Astrocyte (in vitro differentiated cells and primary cell): ENCODE results near the gene FSIP1. TPM values are rescaled to one million over a fixed set of nuclear protein-coding genes. Genes with fewer than 3 reads are reported as not detected.

Experiments used
- DNase-seq: peaks from one replicate; pipeline ENCODE4 v3.0.0-alpha.2; 2010; ENCODE audit warnings: low read depth
- FAIRE-seq: peaks from 2 replicates; lab custom pipeline; 2011; peaks lifted over from hg19 to GRCh38; lab: Jason Lieb, UNC
- H2AFZ ChIP-seq: 2 replicates; pipeline ENCODE4 v1.6.0; 2012; ENCODE audit warnings: low read depth, low read length, inconsistent platforms
- H3K27ac ChIP-seq: 2 replicates; pipeline ENCODE4 v1.5.1; 2011; ENCODE audit warnings: low read depth, low read length, inconsistent platforms
- H3K27me3 ChIP-seq: 2 replicates; pipeline ENCODE4 v1.6.0; 2011; ENCODE audit warnings: low read length, inconsistent platforms; ENCODE audit not compliant: insufficient read depth
- H3K36me3 ChIP-seq: 2 replicates; pipeline ENCODE4 v1.5.1; 2011; ENCODE audit warnings: low read length, inconsistent platforms; ENCODE audit not compliant: insufficient read depth
- H3K4me1 ChIP-seq: 2 replicates; pipeline ENCODE4 v1.5.1; 2011; ENCODE audit warnings: low read length, inconsistent platforms; ENCODE audit not compliant: insufficient read depth
- H3K4me2 ChIP-seq: 2 replicates; pipeline ENCODE4 v1.6.0; 2012; ENCODE audit warnings: low read length, inconsistent platforms
- H3K4me3 ChIP-seq: 2 replicates; pipeline ENCODE4 v1.5.1; 2011; ENCODE audit warnings: low read depth, mild to moderate bottlenecking, low read length, inconsistent platforms; ENCODE audit not compliant: insufficient read depth
- H3K79me2 ChIP-seq: 2 replicates; pipeline ENCODE4 v1.6.0; 2012; ENCODE audit warnings: mild to moderate bottlenecking, low read length, inconsistent platforms; ENCODE audit not compliant: insufficient read depth
- H3K9ac ChIP-seq: 2 replicates; pipeline ENCODE4 v1.6.0; 2012; ENCODE audit warnings: mild to moderate bottlenecking, low read length, inconsistent platforms
- H3K9me3 ChIP-seq: 2 replicates; pipeline ENCODE4 v1.5.1; 2012; ENCODE audit warnings: low read depth, mild to moderate bottlenecking, low read length, inconsistent platforms; ENCODE audit not compliant: insufficient read depth
- H4K20me1 ChIP-seq: 2 replicates; pipeline ENCODE4 v1.6.0; 2012; ENCODE audit warnings: low read length, inconsistent platforms; ENCODE audit not compliant: insufficient read depth
- H3K27ac Mint-ChIP-seq: one replicate; pipeline ENCODE4 v1.8.0; 2021; ENCODE audit warnings: mild to moderate bottlenecking, mixed read lengths; ENCODE audit not compliant: unreplicated experiment
- H3K27me3 Mint-ChIP-seq: one replicate; pipeline ENCODE4 v1.8.0; 2021; ENCODE audit warnings: low read depth, mixed read lengths; ENCODE audit not compliant: unreplicated experiment
- H3K36me3 Mint-ChIP-seq: one replicate; pipeline ENCODE4 v1.8.0; 2021; ENCODE audit warnings: low read depth, mixed read lengths; ENCODE audit not compliant: unreplicated experiment
- H3K4me1 Mint-ChIP-seq: one replicate; pipeline ENCODE4 v1.8.0; 2021; ENCODE audit warnings: low read depth, mixed read lengths; ENCODE audit not compliant: unreplicated experiment
- H3K4me3 Mint-ChIP-seq: one replicate; pipeline ENCODE4 v1.8.0; 2021; ENCODE audit warnings: mild to moderate bottlenecking, moderate library complexity, mixed read lengths; ENCODE audit not compliant: unreplicated experiment
- H3K9me3 Mint-ChIP-seq: one replicate; pipeline ENCODE4 v1.8.0; 2021; ENCODE audit warnings: mild to moderate bottlenecking, mixed read lengths; ENCODE audit not compliant: unreplicated experiment
- EZH2 ChIP-seq: IDR thresholded peaks from 2 replicates; pipeline ENCODE4 v1.6.1; 2012; ENCODE audit warnings: mild to moderate bottlenecking, low read length, inconsistent platforms; ENCODE audit not compliant: insufficient read depth
- total RNA-seq: library from RNA; stranded (reverse); gene quantifications from 2 replicates; pipeline ENCODE4 v1.2.1, GENCODE V29; 2021
- TF ChIP-seq, protein P1 (sequence below): IDR thresholded peaks from 2 replicates; pipeline ENCODE4 v1.5.1; 2011; ENCODE audit warnings: low read depth, mild to moderate bottlenecking, inconsistent platforms, low read length, moderate library complexity; ENCODE audit not compliant: insufficient read depth

Gene FSIP1
- total RNA-seq, 1 donor from 2014 or later: 0.77 TPM

DNA sequence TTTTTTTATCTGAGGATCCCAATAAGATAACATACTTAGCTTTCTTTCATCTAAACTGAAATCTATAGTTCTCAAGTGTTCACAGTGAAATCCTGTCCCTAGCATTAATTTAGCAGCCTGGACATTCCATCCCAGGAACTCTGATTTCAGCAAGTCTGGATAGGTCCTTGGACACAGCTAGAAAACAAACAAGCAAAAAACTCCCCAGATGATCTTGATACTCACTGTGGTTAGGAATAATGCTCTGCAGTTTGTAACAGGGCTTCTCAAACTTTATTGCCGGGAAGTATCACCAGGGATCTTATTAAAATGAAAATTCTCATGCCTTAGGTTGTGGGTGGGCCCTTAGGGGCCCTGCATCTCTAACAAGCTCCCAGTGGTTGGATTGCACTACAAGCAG is 177.5 kb downstream of the FSIP1 start:
- H3K36me3 ChIP-seq: no peaks in the 10 kb centered on the region
- H4K20me1 ChIP-seq: no peaks in the 10 kb centered on the region
- H3K9me3 ChIP-seq: no peaks in the 10 kb centered on the region
- H3K4me2 ChIP-seq: no peak overlapping the region
- H3K27ac ChIP-seq: no peak overlapping the region
- Mint-ChIP-seq H3K36me3 (no peaks in the 10 kb centered on the region), H3K4me1 (peaks cover 3% of the 10 kb centered on the region), H3K27ac (no peak overlapping the region), H3K9me3 (peaks cover 7% of the 10 kb centered on the region), H3K4me3 (no peak overlapping the region), H3K27me3 (no peaks in the 10 kb centered on the region)
- H3K9ac ChIP-seq: no peak overlapping the region
- no peaks in the 10 kb centered on the region for H3K79me2 ChIP-seq
- FAIRE-seq (no peak), DNase-seq (no peak)
- TF ChIP-seq, protein P1, sequence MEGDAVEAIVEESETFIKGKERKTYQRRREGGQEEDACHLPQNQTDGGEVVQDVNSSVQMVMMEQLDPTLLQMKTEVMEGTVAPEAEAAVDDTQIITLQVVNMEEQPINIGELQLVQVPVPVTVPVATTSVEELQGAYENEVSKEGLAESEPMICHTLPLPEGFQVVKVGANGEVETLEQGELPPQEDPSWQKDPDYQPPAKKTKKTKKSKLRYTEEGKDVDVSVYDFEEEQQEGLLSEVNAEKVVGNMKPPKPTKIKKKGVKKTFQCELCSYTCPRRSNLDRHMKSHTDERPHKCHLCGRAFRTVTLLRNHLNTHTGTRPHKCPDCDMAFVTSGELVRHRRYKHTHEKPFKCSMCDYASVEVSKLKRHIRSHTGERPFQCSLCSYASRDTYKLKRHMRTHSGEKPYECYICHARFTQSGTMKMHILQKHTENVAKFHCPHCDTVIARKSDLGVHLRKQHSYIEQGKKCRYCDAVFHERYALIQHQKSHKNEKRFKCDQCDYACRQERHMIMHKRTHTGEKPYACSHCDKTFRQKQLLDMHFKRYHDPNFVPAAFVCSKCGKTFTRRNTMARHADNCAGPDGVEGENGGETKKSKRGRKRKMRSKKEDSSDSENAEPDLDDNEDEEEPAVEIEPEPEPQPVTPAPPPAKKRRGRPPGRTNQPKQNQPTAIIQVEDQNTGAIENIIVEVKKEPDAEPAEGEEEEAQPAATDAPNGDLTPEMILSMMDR: no peak
- no peak for TF ChIP-seq EZH2
- H2AFZ ChIP-seq: no peak overlapping the region
- H3K4me3 ChIP-seq: no peak overlapping the region
- no peaks in the 10 kb centered on the region for H3K4me1 ChIP-seq
- no peaks in the 10 kb centered on the region for H3K27me3 ChIP-seq

DNA sequence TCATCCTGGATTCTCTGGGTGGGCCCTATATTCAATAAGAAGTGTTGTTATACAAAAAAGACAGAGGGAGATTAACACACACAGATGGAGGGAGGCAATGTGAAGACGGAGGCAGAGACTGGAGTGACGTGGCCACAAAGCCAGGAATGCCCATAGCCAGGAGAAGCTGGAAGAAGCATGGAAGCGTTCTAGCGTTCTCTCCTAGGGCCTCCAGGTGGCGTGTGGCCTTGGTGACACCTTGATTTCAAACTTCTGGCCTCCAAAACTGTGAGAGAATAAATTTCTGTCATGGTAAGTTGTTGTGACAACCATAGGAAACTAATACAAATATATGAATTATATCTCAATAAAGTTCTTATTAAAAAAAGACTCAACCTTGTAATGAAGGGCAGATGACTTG is 180.5 kb downstream of the FSIP1 start:
- Mint-ChIP-seq H3K4me1 (peaks cover 7% of the 10 kb centered on the region), H3K27ac (no peak overlapping the region), H3K9me3 (no peaks in the 10 kb centered on the region), H3K27me3 (no peaks in the 10 kb centered on the region), H3K36me3 (no peaks in the 10 kb centered on the region), H3K4me3 (no peak overlapping the region)
- peaks cover 3% of the 10 kb centered on the region for H3K36me3 ChIP-seq
- no peak overlapping the region for H2AFZ ChIP-seq
- FAIRE-seq (no peak), DNase-seq (no peak)
- no peaks in the 10 kb centered on the region for H4K20me1 ChIP-seq
- H3K27ac ChIP-seq: no peak overlapping the region
- H3K27me3 ChIP-seq: no peaks in the 10 kb centered on the region
- no peaks in the 10 kb centered on the region for H3K79me2 ChIP-seq
- no peak for TF ChIP-seq EZH2
- TF ChIP-seq, protein P1: peak; percentile 6
- no peaks in the 10 kb centered on the region for H3K9me3 ChIP-seq
- no peak overlapping the region for H3K4me3 ChIP-seq
- H3K4me2 ChIP-seq: no peak overlapping the region
- H3K9ac ChIP-seq: no peak overlapping the region
- H3K4me1 ChIP-seq: no peaks in the 10 kb centered on the region

DNA sequence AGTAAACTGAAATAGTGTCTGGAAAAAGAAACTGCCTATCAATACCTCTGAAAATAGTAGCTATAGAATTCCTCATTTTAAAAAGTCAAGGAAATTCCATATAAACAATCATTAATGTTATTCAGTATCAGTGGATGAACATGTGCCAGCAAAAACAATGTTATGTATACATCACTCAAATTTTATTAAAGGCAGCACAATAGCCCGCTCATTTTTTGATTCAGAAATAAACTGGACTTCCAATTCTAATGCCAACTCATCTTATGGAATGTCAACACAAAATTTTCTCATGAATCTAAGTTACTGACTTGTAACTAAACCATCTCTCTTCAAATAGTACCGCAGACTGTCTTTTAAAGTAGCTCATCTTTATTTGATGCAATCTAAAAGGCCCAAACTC is 182.8 kb downstream of the FSIP1 start:
- H3K9me3 ChIP-seq: no peaks in the 10 kb centered on the region
- H3K9ac ChIP-seq: no peak overlapping the region
- H2AFZ ChIP-seq: no peak overlapping the region
- no peak for FAIRE-seq
- peaks cover 5% of the 10 kb centered on the region for H3K4me1 ChIP-seq
- no peak overlapping the region for H3K4me3 ChIP-seq
- peaks cover 22% of the 10 kb centered on the region for H3K36me3 ChIP-seq
- no peaks in the 10 kb centered on the region for H3K79me2 ChIP-seq
- H3K27me3 ChIP-seq: no peaks in the 10 kb centered on the region
- Mint-ChIP-seq H3K9me3 (no peaks in the 10 kb centered on the region), H3K36me3 (peaks cover 8% of the 10 kb centered on the region), H3K27ac (no peak overlapping the region), H3K4me3 (no peak overlapping the region), H3K4me1 (peaks cover 13% of the 10 kb centered on the region), H3K27me3 (no peaks in the 10 kb centered on the region)
- DNase-seq: no peak
- H4K20me1 ChIP-seq: peaks cover 14% of the 10 kb centered on the region
- TF ChIP-seq, protein P1: no peak
- TF ChIP-seq EZH2: no peak
- no peak overlapping the region for H3K27ac ChIP-seq
- no peak overlapping the region for H3K4me2 ChIP-seq
